Cardiac muscle cell (in vitro differentiated cells and primary cell): Measurements from ENCODE around the gene ANKRD63. TPM values are rescaled to one million over a fixed set of nuclear protein-coding genes. Genes with fewer than 3 reads are reported as not detected.

ENCODE experiments used
- DNase-seq, 2 donors: peaks; one replicate each; pipeline versions ENCODE4 v3.0.0 to v3.0.0-alpha.2; 2010 to 2017; ENCODE audit warnings: low read depth in 1 of 2, low spot score in 1 of 2
- H3K27ac ChIP-seq: fragments of 200-600 bp; sonication (generic); 2 replicates; pipeline ENCODE4 v1.5.1; 2016
- H3K27me3 ChIP-seq: fragments of 200-600 bp; sonication (generic); 2 replicates; pipeline ENCODE4 v1.6.0; 2016; ENCODE audit warnings: control low read depth
- H3K36me3 ChIP-seq: fragments of 200-600 bp; sonication (generic); 2 replicates; pipeline ENCODE4 v1.5.1; 2016; ENCODE audit warnings: control low read depth
- H3K4me1 ChIP-seq: fragments of 200-600 bp; sonication (generic); 2 replicates; pipeline ENCODE4 v1.8.1; 2017; ENCODE audit warnings: low read depth, mild to moderate bottlenecking, mixed run types
- H3K4me3 ChIP-seq: fragments of 200-600 bp; sonication (generic); 2 replicates; pipeline ENCODE4 v1.5.1; 2016; ENCODE audit warnings: mild to moderate bottlenecking
- H3K9me3 ChIP-seq: fragments of 200-600 bp; sonication (generic); 2 replicates; pipeline ENCODE4 v1.5.1; 2017; ENCODE audit warnings: low read depth, mild to moderate bottlenecking, control low read depth
- polyA plus RNA-seq: library from polyadenylated mRNA; unstranded; fragments of >200 nt; fragmentation: Nextera tagmentation; extraction: Ambion mirVana; gene quantifications from 2 replicates; pipeline ENCODE4 v1.2.1, GENCODE V29; 2016
- total RNA-seq: library from RNA; depleted of rRNA; stranded (reverse); fragments of >200 nt; gene quantifications from 2 replicates; pipeline ENCODE4 v1.2.3, GENCODE V29; 2016
- TF ChIP-seq, protein P1 (sequence below): IDR thresholded peaks from 2 replicates; pipeline ENCODE4 v1.5.1; 2012; ENCODE audit warnings: low read depth, mild to moderate bottlenecking, low read length

Gene ANKRD63
- total and polyA plus RNA-seq, 2 experiments from 2014 or later = 13.7 to 104 TPM

- H3K4me1 ChIP-seq = no peaks in the 10 kb centered on the region
- no peak overlapping the region for H3K4me3 ChIP-seq
- no peaks in the 10 kb centered on the region for H3K27me3 ChIP-seq
- DNase-seq = no peak
- no peak overlapping the region for H3K27ac ChIP-seq
- H3K36me3 ChIP-seq = no peaks in the 10 kb centered on the region
- TF ChIP-seq, protein P1, sequence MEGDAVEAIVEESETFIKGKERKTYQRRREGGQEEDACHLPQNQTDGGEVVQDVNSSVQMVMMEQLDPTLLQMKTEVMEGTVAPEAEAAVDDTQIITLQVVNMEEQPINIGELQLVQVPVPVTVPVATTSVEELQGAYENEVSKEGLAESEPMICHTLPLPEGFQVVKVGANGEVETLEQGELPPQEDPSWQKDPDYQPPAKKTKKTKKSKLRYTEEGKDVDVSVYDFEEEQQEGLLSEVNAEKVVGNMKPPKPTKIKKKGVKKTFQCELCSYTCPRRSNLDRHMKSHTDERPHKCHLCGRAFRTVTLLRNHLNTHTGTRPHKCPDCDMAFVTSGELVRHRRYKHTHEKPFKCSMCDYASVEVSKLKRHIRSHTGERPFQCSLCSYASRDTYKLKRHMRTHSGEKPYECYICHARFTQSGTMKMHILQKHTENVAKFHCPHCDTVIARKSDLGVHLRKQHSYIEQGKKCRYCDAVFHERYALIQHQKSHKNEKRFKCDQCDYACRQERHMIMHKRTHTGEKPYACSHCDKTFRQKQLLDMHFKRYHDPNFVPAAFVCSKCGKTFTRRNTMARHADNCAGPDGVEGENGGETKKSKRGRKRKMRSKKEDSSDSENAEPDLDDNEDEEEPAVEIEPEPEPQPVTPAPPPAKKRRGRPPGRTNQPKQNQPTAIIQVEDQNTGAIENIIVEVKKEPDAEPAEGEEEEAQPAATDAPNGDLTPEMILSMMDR = no peak
- no peaks in the 10 kb centered on the region for H3K9me3 ChIP-seq
Observed at GRCh38 chr15:40270246-40270995, 12.4 kb downstream of the ANKRD63 start.

DNA sequence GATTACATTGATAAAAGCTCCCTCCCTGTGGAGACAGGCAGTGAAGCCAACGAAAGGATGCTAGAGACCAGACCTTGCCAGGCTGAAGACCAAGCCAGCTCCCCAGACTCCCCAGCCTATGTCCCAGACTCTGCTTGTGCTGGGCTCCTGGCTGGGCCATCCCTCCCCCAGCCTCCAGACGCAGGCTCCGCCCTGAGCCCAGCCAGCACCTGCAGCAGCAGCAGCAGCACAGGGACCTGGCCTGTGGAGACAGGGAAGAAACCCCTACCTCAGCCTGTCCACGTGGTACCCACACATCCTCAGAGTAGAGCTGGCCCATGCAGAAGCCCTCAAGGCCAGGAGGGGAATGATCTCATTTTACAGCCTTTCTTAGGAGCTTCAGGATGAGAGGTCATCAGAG, 13.3 kb downstream of the ANKRD63 start:
- TF ChIP-seq, protein P1 = no peak
- DNase-seq = no peak
- H3K4me1 ChIP-seq = no peaks in the 10 kb centered on the region
- no peaks in the 10 kb centered on the region for H3K27me3 ChIP-seq
- H3K36me3 ChIP-seq = no peaks in the 10 kb centered on the region
- no peak overlapping the region for H3K27ac ChIP-seq
- H3K4me3 ChIP-seq = no peak overlapping the region
- no peaks in the 10 kb centered on the region for H3K9me3 ChIP-seq

- H3K27me3 ChIP-seq = no peaks in the 10 kb centered on the region
- TF ChIP-seq, protein P1 = no peak
- H3K27ac ChIP-seq = no peak overlapping the region
- H3K36me3 ChIP-seq = no peaks in the 10 kb centered on the region
- no peaks in the 10 kb centered on the region for H3K4me1 ChIP-seq
- H3K9me3 ChIP-seq = no peaks in the 10 kb centered on the region
- DNase-seq = no peak
- no peak overlapping the region for H3K4me3 ChIP-seq
Observed at GRCh38 chr15:40267670-40268069, 15.2 kb downstream of the ANKRD63 start.

DNA sequence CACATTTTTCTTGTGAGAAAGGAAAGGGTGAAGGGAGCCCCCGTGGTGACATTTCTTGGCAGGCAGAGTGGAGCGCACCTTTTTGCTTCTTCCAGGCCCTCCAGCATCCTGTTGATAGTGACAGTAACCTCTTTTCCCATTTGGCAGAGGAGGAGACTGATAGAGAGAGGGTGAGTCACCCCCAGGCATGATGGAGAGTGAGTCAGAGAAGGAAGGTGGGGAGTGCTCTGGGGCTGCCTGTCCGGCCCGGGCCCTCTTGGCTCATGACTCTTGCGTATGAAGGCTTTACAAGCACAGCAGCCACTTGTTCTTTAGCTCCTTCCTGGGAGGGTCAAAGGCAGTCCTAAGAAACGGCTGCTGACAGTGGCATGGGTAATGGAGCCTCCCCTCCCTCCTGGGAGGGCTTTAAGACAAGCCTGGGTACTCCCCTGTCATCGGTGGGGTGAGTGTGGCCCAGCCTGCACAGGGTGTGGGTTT, 16.0 kb downstream of the ANKRD63 start:
- no peaks in the 10 kb centered on the region for H3K9me3 ChIP-seq
- no peak overlapping the region for H3K4me3 ChIP-seq
- DNase-seq = peak in 1 of 2 donors; percentile 90
- no peaks in the 10 kb centered on the region for H3K36me3 ChIP-seq
- H3K27ac ChIP-seq = no peak overlapping the region
- TF ChIP-seq, protein P1 = no peak
- no peaks in the 10 kb centered on the region for H3K27me3 ChIP-seq
- no peaks in the 10 kb centered on the region for H3K4me1 ChIP-seq

DNA sequence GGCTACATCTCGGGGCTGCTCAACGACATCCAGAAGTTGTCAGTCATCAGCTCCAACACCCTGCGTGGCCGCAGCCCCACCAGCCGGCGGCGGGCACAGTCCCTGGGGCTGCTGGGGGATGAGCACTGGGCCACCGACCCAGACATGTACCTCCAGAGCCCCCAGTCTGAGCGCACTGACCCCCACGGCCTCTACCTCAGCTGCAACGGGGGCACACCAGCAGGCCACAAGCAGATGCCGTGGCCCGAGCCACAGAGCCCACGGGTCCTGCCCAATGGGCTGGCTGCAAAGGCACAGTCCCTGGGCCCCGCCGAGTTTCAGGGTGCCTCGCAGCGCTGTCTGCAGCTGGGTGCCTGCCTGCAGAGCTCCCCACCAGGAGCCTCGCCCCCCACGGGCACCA, 17.0 kb downstream of the ANKRD63 start:
- DNase-seq = no peak
- TF ChIP-seq, protein P1 = no peak
- no peaks in the 10 kb centered on the region for H3K4me1 ChIP-seq
- H3K36me3 ChIP-seq = no peaks in the 10 kb centered on the region
- no peaks in the 10 kb centered on the region for H3K9me3 ChIP-seq
- no peak overlapping the region for H3K27ac ChIP-seq
- no peak overlapping the region for H3K4me3 ChIP-seq
- no peaks in the 10 kb centered on the region for H3K27me3 ChIP-seq
